IPS-18a (cell line): ENCODE results near the gene APOLD1.
A peak's percentile ranks its signal among the peaks of the same experiment; 100 is the strongest.
"Not testable (repeated sequence)": the region's sequence is repeated elsewhere in the genome, so short reads cannot be mapped to it uniquely, and the experiment has no call there.

ENCODE experiments used
- H3K27ac ChIP-seq: one replicate; pipeline ENCODE4 v1.5.1; 2013; ENCODE audit warnings: low read length
- H3K27me3 ChIP-seq: one replicate; pipeline ENCODE4 v1.6.1; 2013; ENCODE audit warnings: mild to moderate bottlenecking, low read length; ENCODE audit not compliant: control insufficient read depth, insufficient read depth
- H3K36me3 ChIP-seq: one replicate; pipeline ENCODE4 v1.6.1; 2013; ENCODE audit warnings: low read depth, low read length; ENCODE audit not compliant: control insufficient read depth
- H3K4me1 ChIP-seq: one replicate; pipeline ENCODE4 v1.6.1; 2013; ENCODE audit warnings: low read depth, low read length; ENCODE audit not compliant: control insufficient read depth
- H3K4me3 ChIP-seq: one replicate; pipeline ENCODE4 v1.5.1; 2013; ENCODE audit warnings: low read length
- H3K9ac ChIP-seq: one replicate; pipeline ENCODE4 v1.6.1; 2013; ENCODE audit warnings: mild to moderate bottlenecking, low read length, moderate library complexity
- H3K9me3 ChIP-seq: one replicate; pipeline ENCODE4 v1.6.1; 2013; ENCODE audit warnings: low read depth, low read length; ENCODE audit not compliant: control insufficient read depth

APOLD1 gene

DNA sequence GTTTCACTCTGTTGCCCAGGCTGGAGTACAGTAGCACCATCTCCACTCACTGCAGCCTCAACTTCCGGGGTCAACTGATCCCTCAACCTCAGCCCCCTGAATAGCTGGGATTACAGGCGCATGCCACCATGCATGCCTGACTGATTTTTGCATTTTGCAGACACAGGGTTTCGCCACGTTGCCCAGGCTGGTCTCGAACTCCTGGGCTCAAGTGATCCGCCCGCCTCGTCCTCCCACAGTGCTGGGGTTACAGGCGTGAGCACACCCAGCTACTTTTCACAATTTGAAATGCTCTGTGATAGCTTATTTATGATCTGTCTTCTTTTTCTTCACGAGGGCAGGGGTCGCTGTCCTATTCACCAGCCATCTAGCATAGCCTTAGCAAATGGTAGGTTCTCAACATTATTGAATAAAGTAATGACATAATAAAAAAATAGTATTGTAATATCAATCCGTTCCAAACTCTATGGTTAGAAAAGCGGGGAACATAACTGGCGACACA is 27.2 kb downstream of the APOLD1 start:
- Histone ChIP-seq H3K27ac (no peak overlapping the region), H3K9me3 (no peaks in the 10 kb centered on the region), H3K36me3 (peaks cover 8% of the 10 kb centered on the region), H3K27me3 (no peaks in the 10 kb centered on the region), H3K9ac (no peak overlapping the region), H3K4me1 (no peaks in the 10 kb centered on the region), H3K4me3 (peak overlapping the region; percentile 90)

DNA sequence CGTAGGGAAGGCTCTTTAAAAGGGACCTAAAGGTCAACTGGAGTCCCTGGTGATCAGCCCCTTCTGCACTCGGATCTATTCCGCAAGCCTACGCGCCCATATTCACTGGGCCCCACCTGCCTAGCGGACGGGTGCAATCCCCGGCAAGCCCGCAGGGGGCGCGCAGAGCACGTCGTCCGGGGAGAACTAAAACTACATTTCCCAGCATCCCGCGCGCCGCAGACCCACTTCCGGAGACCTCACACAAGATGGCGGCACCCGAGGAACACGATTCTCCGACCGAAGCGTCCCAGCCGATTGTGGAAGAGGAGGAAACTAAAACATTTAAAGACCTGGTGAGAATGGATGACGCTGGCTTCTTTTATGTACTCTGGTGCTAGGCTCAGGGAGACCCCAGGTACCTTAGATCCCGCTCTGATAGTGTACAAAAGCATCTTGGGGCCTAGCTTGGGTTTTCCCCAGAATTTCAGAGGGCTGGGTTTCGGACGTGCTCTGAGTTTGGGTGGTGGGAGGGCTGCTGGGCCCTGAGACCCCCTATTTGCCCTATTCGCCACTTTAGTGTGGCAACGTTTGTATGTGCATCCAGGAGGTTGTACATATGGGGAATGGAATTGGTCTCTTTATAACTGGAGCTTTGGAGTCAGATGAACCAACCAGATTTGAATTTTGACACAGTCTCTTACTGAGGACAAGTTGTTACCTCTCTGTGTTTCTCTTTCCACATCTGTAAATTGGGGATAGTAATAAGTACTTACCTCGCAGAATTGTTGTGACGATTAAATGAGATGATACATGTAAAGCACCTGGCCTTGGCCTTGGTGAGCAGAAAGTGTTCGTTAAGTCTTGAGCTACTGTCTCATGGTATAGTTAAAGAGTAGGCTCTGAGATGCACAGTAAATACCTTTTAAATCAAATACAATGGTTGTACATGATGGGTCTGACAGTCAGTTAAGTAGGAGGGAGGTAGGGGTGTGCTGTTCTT is 28.0 kb downstream of the APOLD1 start, which contains the start of gene DDX47:
DDX47 (plus strand) TSS at position 227 of the 982 bp plus-strand sequence; CDS start at position 249, 22 bp downstream.
- Histone ChIP-seq H3K9me3 (no peaks in the 10 kb centered on the region), H3K9ac (peak within 1 kb of the TSS; percentile 93), H3K36me3 (peaks cover 8% of the 10 kb centered on the region), H3K4me3 (peak within 1 kb of the TSS; percentile 90), H3K27me3 (no peaks in the 10 kb centered on the region), H3K4me1 (no peaks in the 10 kb centered on the region), H3K27ac (peak within 1 kb of the TSS; percentile 74)

DNA sequence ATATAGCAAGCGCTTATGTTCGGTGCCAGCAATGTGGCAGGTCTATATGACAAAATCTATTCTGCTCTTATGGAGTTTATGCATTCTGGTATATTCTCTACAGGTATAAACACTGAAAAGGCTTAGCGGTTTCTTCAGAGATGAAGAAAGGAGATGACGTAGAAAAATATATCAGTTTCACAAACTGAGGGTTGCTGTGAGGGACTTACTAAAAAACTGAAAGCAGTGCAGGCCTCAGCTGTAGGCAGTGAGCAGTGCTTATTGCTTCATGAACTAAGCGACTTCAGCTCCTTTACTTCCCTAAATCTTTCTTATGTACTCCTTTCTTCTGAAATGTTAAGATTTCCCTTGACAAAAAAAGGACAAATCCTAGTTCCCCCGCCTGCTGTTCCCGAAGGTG is 32.2 kb downstream of the APOLD1 start:
- H3K36me3 ChIP-seq: peaks cover 28% of the 10 kb centered on the region
- H3K9ac ChIP-seq: no peak overlapping the region
- no peaks in the 10 kb centered on the region for H3K27me3 ChIP-seq
- H3K27ac ChIP-seq: no peak overlapping the region
- no peaks in the 10 kb centered on the region for H3K9me3 ChIP-seq
- no peak overlapping the region for H3K4me3 ChIP-seq
- no peaks in the 10 kb centered on the region for H3K4me1 ChIP-seq

GRCh38 chr12:12818701-12819100 is 33.2 kb downstream of the APOLD1 start:
- no peaks in the 10 kb centered on the region for H3K27me3 ChIP-seq
- no peak overlapping the region for H3K9ac ChIP-seq
- H3K27ac ChIP-seq: no peak overlapping the region
- no peaks in the 10 kb centered on the region for H3K9me3 ChIP-seq
- peaks cover 39% of the 10 kb centered on the region for H3K36me3 ChIP-seq
- H3K4me1 ChIP-seq: no peaks in the 10 kb centered on the region
- no peak overlapping the region for H3K4me3 ChIP-seq

DNA sequence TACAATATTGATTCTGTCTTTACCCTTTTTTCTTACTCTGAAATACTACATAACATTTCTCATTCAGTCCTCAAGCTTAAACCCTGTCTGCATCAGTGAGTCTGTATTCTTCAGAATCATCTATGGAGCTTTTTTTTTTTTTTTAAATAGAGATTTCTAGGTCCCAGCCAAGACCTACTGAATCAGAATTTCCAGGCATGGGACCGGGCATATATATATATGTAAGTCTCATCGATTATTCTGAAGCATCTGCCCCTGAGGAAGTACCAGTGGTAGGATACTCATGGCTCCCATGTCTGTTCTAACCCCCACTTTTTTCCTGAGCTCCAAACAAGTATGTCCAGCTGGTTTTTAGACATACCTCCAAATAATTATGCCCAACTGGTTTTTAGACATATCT is 33.8 kb downstream of the APOLD1 start:
- Histone ChIP-seq H3K27ac (no peak overlapping the region), H3K27me3 (no peaks in the 10 kb centered on the region), H3K9me3 (no peaks in the 10 kb centered on the region), H3K36me3 (peaks cover 44% of the 10 kb centered on the region), H3K4me1 (no peaks in the 10 kb centered on the region), H3K9ac (no peak overlapping the region), H3K4me3 (no peak overlapping the region)

GRCh38 chr12:12819752-12820311 is 34.4 kb downstream of the APOLD1 start:
- Histone ChIP-seq H3K27me3 (no peaks in the 10 kb centered on the region), H3K4me1 (no peaks in the 10 kb centered on the region), H3K27ac (no peak overlapping the region), H3K4me3 (no peak overlapping the region), H3K9ac (no peak overlapping the region), H3K9me3 (no peaks in the 10 kb centered on the region), H3K36me3 (peaks cover 50% of the 10 kb centered on the region)

DNA sequence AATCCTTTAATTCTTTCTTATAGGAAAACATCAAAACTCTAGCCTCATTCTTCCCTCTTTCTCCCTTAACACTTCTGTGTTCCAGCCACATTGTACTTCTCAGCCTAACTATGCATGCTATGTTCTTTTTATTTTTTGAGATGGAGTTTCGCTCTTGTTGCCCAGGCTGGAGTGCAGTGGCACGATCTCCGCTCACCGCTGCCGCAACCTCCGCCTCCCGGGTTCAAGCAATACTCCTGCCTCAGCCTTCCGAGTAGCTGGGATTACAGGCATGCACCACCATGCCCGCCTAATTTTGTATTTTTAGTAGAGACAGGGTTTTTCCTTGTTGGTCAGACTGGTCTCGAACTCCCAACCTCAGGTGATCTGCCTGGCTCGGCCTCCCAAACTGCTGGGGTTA is 34.9 kb downstream of the APOLD1 start:
- H3K4me3 ChIP-seq, H3K9ac ChIP-seq, H3K9me3 ChIP-seq, H3K4me1 ChIP-seq, H3K27me3 ChIP-seq, H3K27ac ChIP-seq: not testable (repeated sequence)
- peaks cover 54% of the 10 kb centered on the region for H3K36me3 ChIP-seq

GRCh38 chr12:12821975-12822374 is 36.5 kb downstream of the APOLD1 start:
- Histone ChIP-seq H3K27ac (no peak overlapping the region), H3K9ac (no peak overlapping the region), H3K4me1 (no peaks in the 10 kb centered on the region), H3K36me3 (peaks cover 62% of the 10 kb centered on the region), H3K9me3 (no peaks in the 10 kb centered on the region), H3K27me3 (no peaks in the 10 kb centered on the region), H3K4me3 (no peak overlapping the region)

- Histone ChIP-seq H3K27me3 (no peaks in the 10 kb centered on the region), H3K4me3 (no peak overlapping the region), H3K9me3 (no peaks in the 10 kb centered on the region), H3K36me3 (peaks cover 69% of the 10 kb centered on the region), H3K4me1 (no peaks in the 10 kb centered on the region), H3K27ac (no peak overlapping the region), H3K9ac (no peak overlapping the region)
These were observed 37.4 kb downstream of the APOLD1 start for GRCh38 chr12:12822886-12823285.

- no peak overlapping the region for H3K9ac ChIP-seq
- H3K9me3 ChIP-seq: no peaks in the 10 kb centered on the region
- H3K27me3 ChIP-seq: no peaks in the 10 kb centered on the region
- H3K4me1 ChIP-seq: no peaks in the 10 kb centered on the region
- no peak overlapping the region for H3K4me3 ChIP-seq
- peaks cover 71% of the 10 kb centered on the region for H3K36me3 ChIP-seq
- no peak overlapping the region for H3K27ac ChIP-seq
These were observed 37.8 kb downstream of the APOLD1 start for GRCh38 chr12:12823300-12823699.

GRCh38 chr12:12823811-12824210 is 38.4 kb downstream of the APOLD1 start:
- H3K27ac ChIP-seq: no peak overlapping the region
- H3K4me3 ChIP-seq: no peak overlapping the region
- no peaks in the 10 kb centered on the region for H3K9me3 ChIP-seq
- H3K27me3 ChIP-seq: no peaks in the 10 kb centered on the region
- H3K4me1 ChIP-seq: no peaks in the 10 kb centered on the region
- no peak overlapping the region for H3K9ac ChIP-seq
- H3K36me3 ChIP-seq: peaks cover 76% of the 10 kb centered on the region
